ENCODE results near the gene OR4D1.

GRCh38 chr17:58192612-58193011 is 44.4 kb downstream of the OR4D1 start, which contains the start of gene EPX:
- TF ChIP-seq CTCF (conservative IDR thresholded peaks at IDR 0.05; ENCODE audit: low read depth, low read length) (no peak), EZH2 (IDR thresholded peaks at IDR 0.05; ENCODE audit: borderline replicate concordance, low read depth, low read length, poor library complexity, severe bottlenecking) (no peak)
